AG04450 (cell line): ENCODE measurements around the gene ECE2. TPM values are rescaled to one million over a fixed set of nuclear protein-coding genes. Genes with fewer than 3 reads are reported as not detected.

Experiments used
- CTCF ChIA-PET: fragments of 300-600, 350-600 bp; formaldehyde crosslinking; extraction: SDS; loops from one replicate; lab custom pipeline; 2022; ENCODE audit warnings: antibody characterized with exemption, inconsistent platforms; lab: Charles Lee
- POLR2A ChIA-PET: fragments of 350-600 bp; formaldehyde crosslinking; extraction: SDS; loops from one replicate; lab custom pipeline; 2021; ENCODE audit warnings: antibody characterized with exemption, inconsistent platforms; lab: Yijun Ruan, JAX
- DNase-seq: peaks from one replicate; pipeline ENCODE4 v3.0.0-alpha.2; 2011; ENCODE audit warnings: low read depth, low spot score
- H3K27ac ChIP-seq: one replicate; pipeline ENCODE4 v1.5.1; 2012; ENCODE audit warnings: low read depth, low read length, control low read depth
- H3K27me3 ChIP-seq: one replicate; pipeline ENCODE4 v1.6.0; 2012; ENCODE audit warnings: low read length; ENCODE audit not compliant: control insufficient read depth, insufficient read depth
- H3K4me3 ChIP-seq: 2 replicates; pipeline ENCODE4 v1.5.1; 2011; ENCODE audit warnings: mild to moderate bottlenecking, low read depth, low read length, control low read depth
- H3K9me3 ChIP-seq: 2 replicates; pipeline ENCODE4 v1.5.1; 2012; ENCODE audit warnings: low read length; ENCODE audit not compliant: control insufficient read depth, insufficient read depth
- polyA plus RNA-seq: library from polyadenylated mRNA; depleted of rRNA; stranded (reverse); fragments of >200 nt; gene quantifications from 2 replicates; pipeline ENCODE4 v1.2.3, GENCODE V29; 2011
- TF ChIP-seq, protein P1 (sequence below): IDR thresholded peaks from 2 replicates; pipeline ENCODE4 v1.5.1; 2011; ENCODE audit warnings: low read depth, low read length, control low read depth, inconsistent platforms

The ECE2 gene
- polyA plus RNA-seq, 1 experiment, result not detected

DNA sequence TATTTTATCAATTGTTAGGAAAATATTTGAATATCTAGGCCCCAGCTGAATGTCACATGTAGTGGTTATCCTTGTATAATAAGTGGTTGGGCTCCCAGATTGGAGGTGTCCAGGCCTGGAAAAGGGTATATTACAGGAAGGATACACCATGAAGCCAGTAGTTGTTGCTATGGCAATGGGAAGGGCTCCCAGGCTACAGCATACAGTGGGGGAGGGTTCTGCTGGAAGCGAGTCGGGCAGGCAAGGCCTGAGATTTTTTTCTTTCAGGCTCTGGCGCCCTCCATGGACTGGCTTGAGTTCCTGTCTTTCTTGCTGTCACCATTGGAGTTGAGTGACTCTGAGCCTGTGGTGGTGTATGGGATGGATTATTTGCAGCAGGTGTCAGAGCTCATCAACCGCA, 8.9 kb downstream of the ECE2 start:
- CTCF ChIA-PET, result interaction anchor here (1.0 kb wide), 1 partner anchor 389 kb away, joined by 4 read pairs; no protein-coding TSS in a partner anchor

DNA sequence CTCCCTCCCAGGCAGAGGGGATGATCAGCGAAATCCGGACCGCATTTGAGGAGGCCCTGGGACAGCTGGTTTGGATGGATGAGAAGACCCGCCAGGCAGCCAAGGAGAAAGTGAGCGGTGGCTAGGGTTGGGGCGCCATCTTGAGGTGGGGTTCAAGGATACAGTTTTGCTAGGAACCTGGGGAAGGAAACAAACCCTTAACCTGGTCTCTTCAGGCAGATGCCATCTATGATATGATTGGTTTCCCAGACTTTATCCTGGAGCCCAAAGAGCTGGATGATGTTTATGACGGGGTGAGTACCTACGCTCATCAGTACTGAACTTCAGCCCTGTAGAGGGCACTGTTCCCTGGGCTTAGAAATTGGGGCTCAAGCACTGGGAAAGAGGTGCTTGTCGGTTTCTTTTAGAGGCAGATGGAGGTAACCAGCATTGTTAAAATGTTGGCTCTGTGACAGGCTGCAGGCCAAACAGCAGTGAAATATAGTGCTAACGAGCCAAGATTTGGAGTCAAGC, 13.7 kb downstream of the ECE2 start:
- no peak for DNase-seq
- TF ChIP-seq, protein P1, sequence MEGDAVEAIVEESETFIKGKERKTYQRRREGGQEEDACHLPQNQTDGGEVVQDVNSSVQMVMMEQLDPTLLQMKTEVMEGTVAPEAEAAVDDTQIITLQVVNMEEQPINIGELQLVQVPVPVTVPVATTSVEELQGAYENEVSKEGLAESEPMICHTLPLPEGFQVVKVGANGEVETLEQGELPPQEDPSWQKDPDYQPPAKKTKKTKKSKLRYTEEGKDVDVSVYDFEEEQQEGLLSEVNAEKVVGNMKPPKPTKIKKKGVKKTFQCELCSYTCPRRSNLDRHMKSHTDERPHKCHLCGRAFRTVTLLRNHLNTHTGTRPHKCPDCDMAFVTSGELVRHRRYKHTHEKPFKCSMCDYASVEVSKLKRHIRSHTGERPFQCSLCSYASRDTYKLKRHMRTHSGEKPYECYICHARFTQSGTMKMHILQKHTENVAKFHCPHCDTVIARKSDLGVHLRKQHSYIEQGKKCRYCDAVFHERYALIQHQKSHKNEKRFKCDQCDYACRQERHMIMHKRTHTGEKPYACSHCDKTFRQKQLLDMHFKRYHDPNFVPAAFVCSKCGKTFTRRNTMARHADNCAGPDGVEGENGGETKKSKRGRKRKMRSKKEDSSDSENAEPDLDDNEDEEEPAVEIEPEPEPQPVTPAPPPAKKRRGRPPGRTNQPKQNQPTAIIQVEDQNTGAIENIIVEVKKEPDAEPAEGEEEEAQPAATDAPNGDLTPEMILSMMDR, result peak; percentile 71
- Histone ChIP-seq H3K4me3 (no peak overlapping the region), H3K27ac (no peak overlapping the region), H3K9me3 (no peaks in the 10 kb centered on the region), H3K27me3 (peaks cover 12% of the 10 kb centered on the region)
- POLR2A ChIA-PET, result no interaction called here
- CTCF ChIA-PET, result interaction anchor here (0.6 to 2.7 kb wide), 19 partner anchors 9 to 393 kb away, joined by 3 to 31 read pairs (median 3); partner anchors contain the start of gene EEF1AKMT4

More for the DNA sequence above, 8.9 kb downstream of the ECE2 start:
- Histone ChIP-seq H3K9me3 (no peaks in the 10 kb centered on the region; the same call in 1 of the 2 replicates), H3K27me3 (peaks cover 15% of the 10 kb centered on the region), H3K27ac (no peak overlapping the region), H3K4me3 (no peak overlapping the region)
- POLR2A ChIA-PET, result no interaction called here
- no peak for DNase-seq
- TF ChIP-seq, protein P1, result peak; percentile 43

DNA sequence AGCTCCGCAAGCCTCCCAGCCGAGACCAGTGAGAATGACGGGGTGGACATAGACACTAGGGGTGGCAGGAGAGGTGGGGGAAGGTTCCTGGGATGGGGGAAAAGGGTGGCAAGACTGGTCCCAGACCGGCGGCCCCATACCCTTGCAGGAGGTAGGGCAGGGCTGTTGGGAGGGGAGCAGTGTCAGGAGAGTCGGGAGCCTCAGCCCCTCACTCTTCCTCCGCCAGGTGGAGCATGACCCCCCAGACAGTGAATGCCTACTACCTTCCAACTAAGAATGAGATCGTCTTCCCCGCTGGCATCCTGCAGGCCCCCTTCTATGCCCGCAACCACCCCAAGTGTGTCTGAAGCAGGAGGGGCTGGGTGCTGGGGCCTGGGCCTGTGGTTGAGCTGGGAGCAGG, 14.5 kb downstream of the ECE2 start:
- DNase-seq, result no peak
- Histone ChIP-seq H3K4me3 (no peak overlapping the region), H3K9me3 (no peaks in the 10 kb centered on the region), H3K27me3 (peaks cover 16% of the 10 kb centered on the region), H3K27ac (no peak overlapping the region)
- POLR2A ChIA-PET, result no interaction called here
- TF ChIP-seq, protein P1, result no peak
- CTCF ChIA-PET, result interaction anchor here (0.9 to 2.7 kb wide), 2 partner anchors 64 to 394 kb away, joined by 4 to 31 read pairs; no protein-coding TSS in a partner anchor

DNA sequence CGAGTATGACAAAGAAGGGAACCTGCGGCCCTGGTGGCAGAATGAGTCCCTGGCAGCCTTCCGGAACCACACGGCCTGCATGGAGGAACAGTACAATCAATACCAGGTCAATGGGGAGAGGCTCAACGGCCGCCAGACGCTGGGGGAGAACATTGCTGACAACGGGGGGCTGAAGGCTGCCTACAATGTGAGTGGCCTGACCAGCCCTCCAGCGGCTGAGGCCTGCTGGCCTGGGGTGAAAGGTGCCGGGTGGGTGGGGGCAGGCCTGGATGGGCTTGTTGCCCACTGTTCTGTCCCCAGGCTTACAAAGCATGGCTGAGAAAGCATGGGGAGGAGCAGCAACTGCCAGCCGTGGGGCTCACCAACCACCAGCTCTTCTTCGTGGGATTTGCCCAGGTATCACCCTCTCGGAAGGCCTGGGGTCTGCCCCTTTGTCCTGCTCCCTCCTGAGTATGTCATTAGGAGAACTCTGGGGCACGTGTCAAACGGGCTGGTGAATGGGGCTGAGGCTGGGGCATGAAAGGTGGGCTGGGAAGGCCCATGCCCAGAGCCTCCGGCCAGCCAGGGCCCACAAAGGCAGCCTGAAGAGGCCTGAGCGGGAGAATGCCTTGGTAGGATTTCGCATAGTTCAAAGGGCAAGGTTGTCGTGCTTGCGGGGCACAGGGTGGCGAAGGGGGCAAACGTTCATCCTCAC, 15.4 kb downstream of the ECE2 start:
- POLR2A ChIA-PET, result no interaction called here
- DNase-seq, result no peak
- TF ChIP-seq, protein P1, result no peak
- H3K27me3 ChIP-seq, result peaks cover 14% of the 10 kb centered on the region
- H3K9me3 ChIP-seq, result no peaks in the 10 kb centered on the region
- CTCF ChIA-PET, result interaction anchor here (0.6 to 2.7 kb wide), 4 partner anchors 65 to 406 kb away, joined by 3 to 31 read pairs (median 4); partner anchors contain the start of gene PARL
- no peak overlapping the region for H3K4me3 ChIP-seq
- no peak overlapping the region for H3K27ac ChIP-seq
